Small intestine (tissue), 7 donors: ENCODE measurements around the gene TFAP2C. TPM values are rescaled to one million over a fixed set of nuclear protein-coding genes. Genes with fewer than 3 reads are reported as not detected.

Source experiments
- DNase-seq, 2 donors: peaks; one replicate each; pipeline versions ENCODE4 v3.0.0 to v3.0.0-alpha.2; 2013
- FAIRE-seq: peaks from 2 replicates; lab custom pipeline; 2012; peaks lifted over from hg19 to GRCh38; lab: Jason Lieb, UNC
- H3K27ac ChIP-seq, 3 donors: one replicate each; pipeline ENCODE4 v1.5.1; 2013; ENCODE audit warnings: low read length in 2 of 3, mild to moderate bottlenecking in 2 of 3, control low read depth in 1 of 3, inconsistent platforms in 1 of 3, low read depth in 1 of 3, moderate library complexity in 1 of 3
- H3K27me3 ChIP-seq, 3 donors: one replicate each; pipeline ENCODE4 v1.6.1; 2013; ENCODE audit warnings: low read length in 3 of 3, inconsistent platforms in 1 of 3; ENCODE audit not compliant: control insufficient read depth in 3 of 3, insufficient read depth in 3 of 3
- H3K36me3 ChIP-seq, 3 donors: one replicate each; pipeline ENCODE4 v1.6.1; 2013; ENCODE audit warnings: low read length in 3 of 3, inconsistent platforms in 1 of 3, low read depth in 1 of 3, mild to moderate bottlenecking in 1 of 3, moderate library complexity in 1 of 3; ENCODE audit not compliant: control insufficient read depth in 3 of 3, insufficient read depth in 2 of 3
- H3K4me1 ChIP-seq, 3 donors: one replicate each; pipeline ENCODE4 v1.6.1; 2013; ENCODE audit warnings: low read length in 2 of 3, inconsistent platforms in 1 of 3, low read depth in 1 of 3, mild to moderate bottlenecking in 1 of 3, moderate library complexity in 1 of 3; ENCODE audit not compliant: control insufficient read depth in 3 of 3, insufficient read depth in 2 of 3
- H3K4me3 ChIP-seq, 3 donors: one replicate each; pipeline ENCODE4 v1.5.1; 2013; ENCODE audit warnings: low read length in 3 of 3, control low read depth in 1 of 3, inconsistent platforms in 1 of 3, low read depth in 1 of 3, mild to moderate bottlenecking in 1 of 3, moderate library complexity in 1 of 3
- H3K9me3 ChIP-seq, 2 donors: one replicate each; pipeline ENCODE4 v1.6.1; 2013; ENCODE audit warnings: low read depth in 1 of 2, low read length in 1 of 2; ENCODE audit not compliant: control insufficient read depth in 2 of 2, insufficient read depth in 1 of 2
- WGBS, 3 donors: extraction: QIAGEN DNeasy Blood & Tissue Kit; methylation state at CpG; one replicate each; pipeline ENCODE4 v1.1.7; 2013; 5-methylcytosine and 5-hydroxymethylcytosine counted together
- polyA plus RNA-seq, 4 donors: library from polyadenylated mRNA; stranded (reverse) in 3 of 4; unstranded in 1 of 4; fragments of 200-250 nt in 3 of 4; fragments of 120-200 nt in 1 of 4; gene quantifications; one replicate each; pipeline versions ENCODE4 v1.2.1 to v1.2.3, GENCODE V29; 2013
- donor health status: healthy with polysubstance abuse.
- donor health status: control.
- donor health status: control.
- donor health status: Bipolar disorder and iron deficiency.
- donor health status: healthy.

Gene TFAP2C
- polyA plus RNA-seq, 4 donors: 0.04 to 0.18 TPM; not detected in 2

GRCh38 chr20:56676679-56677078, 47.6 kb downstream of the TFAP2C start:
- 54 to 58% (median 57%) methylated on average over 10 of the region's 10 CpGs for WGBS, 3 donors
- Histone ChIP-seq H3K36me3 (no peaks in the 10 kb centered on the region), H3K4me1 (no peaks in the 10 kb centered on the region), H3K27me3 (no peaks in the 10 kb centered on the region), H3K27ac (no peak overlapping the region), H3K9me3 (no peaks in the 10 kb centered on the region), H3K4me3 (no peak overlapping the region)
- no peak for DNase-seq
- no peak for FAIRE-seq

GRCh38 chr20:56683077-56683865, 54.2 kb downstream of the TFAP2C start:
- Histone ChIP-seq H3K27me3 (no peaks in the 10 kb centered on the region), H3K27ac (no peak overlapping the region), H3K4me3 (no peak overlapping the region), H3K4me1 (no peaks in the 10 kb centered on the region), H3K9me3 (no peaks in the 10 kb centered on the region), H3K36me3 (no peaks in the 10 kb centered on the region)
- WGBS, 3 donors: 41 to 53% (median 45%) methylated on average over 11 of the region's 11 CpGs
- DNase-seq (no peak), FAIRE-seq (no peak)

- H3K27ac ChIP-seq: no peak overlapping the region
- H3K36me3 ChIP-seq: no peaks in the 10 kb centered on the region
- peaks cover 0 to 3% (median 0%) of the 10 kb centered on the region in 3 donors for H3K27me3 ChIP-seq
- FAIRE-seq (no peak), DNase-seq (no peak)
- 68 to 79% (median 77%) methylated on average over 14 to 16 of the region's 16 CpGs for WGBS, 3 donors
- no peak overlapping the region for H3K4me3 ChIP-seq
- no peaks in the 10 kb centered on the region for H3K9me3 ChIP-seq
- no peaks in the 10 kb centered on the region for H3K4me1 ChIP-seq
These were observed 56.8 kb downstream of the TFAP2C start for GRCh38 chr20:56685879-56686278.

- Histone ChIP-seq H3K27ac (no peak overlapping the region), H3K9me3 (no peaks in the 10 kb centered on the region), H3K27me3 (peaks cover 0 to 3% (median 0%) of the 10 kb centered on the region in 3 donors), H3K36me3 (no peaks in the 10 kb centered on the region), H3K4me1 (no peaks in the 10 kb centered on the region), H3K4me3 (no peak overlapping the region)
- 84 to 88% (median 84%) methylated on average over 7 of the region's 7 CpGs for WGBS, 3 donors
- no peak for DNase-seq
- FAIRE-seq: no peak
These were observed 58.0 kb downstream of the TFAP2C start for GRCh38 chr20:56687061-56687460.

GRCh38 chr20:56688106-56688505, 59.0 kb downstream of the TFAP2C start:
- peaks cover 0 to 3% (median 0%) of the 10 kb centered on the region in 3 donors for H3K27me3 ChIP-seq
- WGBS, 3 donors: 75 to 85% (median 84%) methylated on average over 6 of the region's 6 CpGs
- H3K36me3 ChIP-seq: no peaks in the 10 kb centered on the region
- DNase-seq: no peak
- no peak for FAIRE-seq
- no peak overlapping the region for H3K27ac ChIP-seq
- H3K4me3 ChIP-seq: no peak overlapping the region
- H3K4me1 ChIP-seq: no peaks in the 10 kb centered on the region
- H3K9me3 ChIP-seq: no peaks in the 10 kb centered on the region

Other genes with a start within 250 kb of the TFAP2C start
- gene AURKA, start 237.1 kb upstream of the TFAP2C start, polyA plus RNA-seq: 10 to 100 TPM in 3 of 4 donors, 1 to 10 TPM in 1; 4.3 to 26.6 (median 13.6) TPM
- 10 to 100 TPM in 2 of 4 donors, 1 to 10 TPM in 2; 9.2 to 28.2 (median 11.3) TPM for gene CSTF1, start 236.7 kb upstream of the TFAP2C start, polyA plus RNA-seq
- 1 to 10 TPM in 2 of 4 donors, under 1 TPM in 1, not detected in 1; 0.70 to 1.5 (median 1.1) TPM for gene CASS4, start 217.0 kb upstream of the TFAP2C start, polyA plus RNA-seq
- 10 to 100 TPM; 70.2 to 83.5 (median 78.4) TPM for gene RTF2, start 160.7 kb upstream of the TFAP2C start, polyA plus RNA-seq
- under 1 TPM in 2 of 4 donors, not detected in 2; 0.22 to 0.32 TPM for gene FAM209A, start 104.6 kb upstream of the TFAP2C start, polyA plus RNA-seq
- gene FAM209B, start 96.1 kb upstream of the TFAP2C start, polyA plus RNA-seq: 1 to 10 TPM in 1 of 4 donors, under 1 TPM in 2, not detected in 1; 0.27 to 1.9 (median 0.31) TPM